Measurements from ENCODE around the gene PHKB. TPM values are rescaled to one million over a fixed set of nuclear protein-coding genes. Genes with fewer than 3 reads are reported as not detected.
A peak's percentile ranks its signal among the peaks of the same experiment; 100 is the strongest.

Gene PHKB
- polyA plus RNA-seq, 3 donors, result 49.8 to 53.1 (median 50.8) TPM

DNA sequence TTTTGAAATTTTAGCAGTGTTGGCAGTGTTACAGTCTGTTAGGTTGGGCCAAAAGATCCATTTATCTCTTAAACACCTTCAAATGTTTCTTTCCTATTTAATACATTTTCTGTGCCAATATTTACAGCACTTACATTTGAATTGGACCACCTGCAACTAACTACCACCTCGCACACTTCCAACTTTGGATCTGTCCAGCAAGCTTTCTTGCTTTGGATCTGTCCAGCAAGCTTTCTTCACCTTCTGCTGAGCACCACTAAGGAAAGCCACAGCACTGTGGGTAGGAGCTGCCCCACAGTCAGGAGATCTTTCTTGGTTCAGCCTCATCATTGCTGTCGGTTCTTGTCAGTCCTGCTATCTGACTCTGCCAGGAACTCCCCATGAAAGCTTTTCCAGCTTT, 129.3 kb downstream of the PHKB start:
- TF ChIP-seq, protein P1, sequence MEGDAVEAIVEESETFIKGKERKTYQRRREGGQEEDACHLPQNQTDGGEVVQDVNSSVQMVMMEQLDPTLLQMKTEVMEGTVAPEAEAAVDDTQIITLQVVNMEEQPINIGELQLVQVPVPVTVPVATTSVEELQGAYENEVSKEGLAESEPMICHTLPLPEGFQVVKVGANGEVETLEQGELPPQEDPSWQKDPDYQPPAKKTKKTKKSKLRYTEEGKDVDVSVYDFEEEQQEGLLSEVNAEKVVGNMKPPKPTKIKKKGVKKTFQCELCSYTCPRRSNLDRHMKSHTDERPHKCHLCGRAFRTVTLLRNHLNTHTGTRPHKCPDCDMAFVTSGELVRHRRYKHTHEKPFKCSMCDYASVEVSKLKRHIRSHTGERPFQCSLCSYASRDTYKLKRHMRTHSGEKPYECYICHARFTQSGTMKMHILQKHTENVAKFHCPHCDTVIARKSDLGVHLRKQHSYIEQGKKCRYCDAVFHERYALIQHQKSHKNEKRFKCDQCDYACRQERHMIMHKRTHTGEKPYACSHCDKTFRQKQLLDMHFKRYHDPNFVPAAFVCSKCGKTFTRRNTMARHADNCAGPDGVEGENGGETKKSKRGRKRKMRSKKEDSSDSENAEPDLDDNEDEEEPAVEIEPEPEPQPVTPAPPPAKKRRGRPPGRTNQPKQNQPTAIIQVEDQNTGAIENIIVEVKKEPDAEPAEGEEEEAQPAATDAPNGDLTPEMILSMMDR (IDR thresholded peaks at IDR 0.05), result no peak
- H3K79me2 ChIP-seq (ENCODE audit: insufficient read depth, low read length), result no peaks in the 10 kb centered on the region

DNA sequence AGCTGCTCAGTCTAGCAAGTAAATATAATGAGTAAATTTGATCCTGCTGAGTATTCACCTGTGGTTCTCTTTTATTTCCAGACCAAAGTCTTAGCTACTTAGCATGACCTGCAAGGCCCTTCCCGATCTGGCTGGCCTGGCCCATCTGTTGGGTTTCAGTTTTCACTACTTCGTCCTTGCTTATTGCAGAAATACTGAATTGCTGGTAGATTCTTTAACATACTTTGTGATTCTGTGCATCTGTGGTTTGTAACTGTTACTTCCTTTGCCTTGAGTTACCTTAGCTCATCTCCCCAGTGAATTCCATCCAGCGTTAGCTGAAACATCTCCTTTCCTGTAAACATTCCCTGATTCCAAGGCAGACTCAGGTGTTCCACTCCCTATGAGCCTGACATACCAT, 131.1 kb downstream of the PHKB start:
- intact Hi-C loops (cut with micrococcal nuclease), result no loop called here
- TF ChIP-seq, protein P1 (IDR thresholded peaks at IDR 0.05), result no peak
- H2AFZ ChIP-seq (ENCODE audit: insufficient read depth, low read depth, low read length, poor library complexity, severe bottlenecking), result no peak overlapping the region
- no peak overlapping the region for H3K4me2 ChIP-seq (replicated peaks; ENCODE audit: extremely low read depth, low read length, poor library complexity, severe bottlenecking)
- no peaks in the 10 kb centered on the region for H3K27me3 Mint-ChIP-seq (ENCODE audit: low read depth in 3 of 3)
- peaks cover 61 to 78% of the 10 kb centered on the region in 2 donors for H3K36me3 ChIP-seq (replicated peaks in 1 of 2; ENCODE audit: control insufficient read depth in 1 of 2, insufficient read depth in 2 of 2, low read length in 2 of 2)
- no peak overlapping the region for H3K4me3 Mint-ChIP-seq
- H3K9me3 Mint-ChIP-seq, result peaks cover 0 to 3% (median 0%) of the 10 kb centered on the region in 7 donors
- no peak for DNase-seq
- H3K79me2 ChIP-seq (ENCODE audit: insufficient read depth, low read length), result no peaks in the 10 kb centered on the region
- no peaks in the 10 kb centered on the region for H3K9me3 ChIP-seq (replicated peaks in 1 of 2; ENCODE audit: control insufficient read depth in 1 of 2, insufficient read depth in 1 of 2, low read length in 2 of 2)
- WGBS (ENCODE audit: insufficient coverage), result no CpG with 5 or more reads among the region's 3 CpGs
- no peaks in the 10 kb centered on the region for H3K4me1 ChIP-seq (ENCODE audit: control insufficient read depth in 1 of 2, insufficient read depth in 2 of 2, low read length in 2 of 2)
- H3K36me3 Mint-ChIP-seq, result peaks cover 57 to 64% of the 10 kb centered on the region in 2 donors
- H3K9ac ChIP-seq (ENCODE audit: insufficient read depth, low read length, poor library complexity, severe bottlenecking), result no peak overlapping the region
- H3K27me3 ChIP-seq (ENCODE audit: control insufficient read depth in 2 of 2, insufficient read depth in 2 of 2, low read length in 2 of 2), result no peaks in the 10 kb centered on the region
- H3K4me3 ChIP-seq (replicated peaks in 1 of 3; ENCODE audit: low read depth in 2 of 3, low read length in 3 of 3), result no peak overlapping the region
- H3K27ac Mint-ChIP-seq, result peak overlapping the region in 1 of 7 donors; percentile 71
- no peaks in the 10 kb centered on the region for H3K4me1 Mint-ChIP-seq
- no peaks in the 10 kb centered on the region for H4K20me1 ChIP-seq (ENCODE audit: insufficient read depth, low read length)
- H3K27ac ChIP-seq (ENCODE audit: low read depth in 1 of 2, low read length in 2 of 2), result peak overlapping the region in 1 of 2 donors; percentile 21

More for the DNA sequence above, 129.3 kb downstream of the PHKB start:
- Histone ChIP-seq H3K27ac (ENCODE audit: low read depth in 1 of 2, low read length in 2 of 2) (no peak overlapping the region), H3K4me3 (replicated peaks in 1 of 3; ENCODE audit: low read depth in 2 of 3, low read length in 3 of 3) (no peak overlapping the region), H4K20me1 (ENCODE audit: insufficient read depth, low read length) (no peaks in the 10 kb centered on the region), H3K27me3 (ENCODE audit: control insufficient read depth in 2 of 2, insufficient read depth in 2 of 2, low read length in 2 of 2) (no peaks in the 10 kb centered on the region), H3K36me3 (replicated peaks in 1 of 2; ENCODE audit: control insufficient read depth in 1 of 2, insufficient read depth in 2 of 2, low read length in 2 of 2) (peaks cover 61 to 63% of the 10 kb centered on the region in 2 donors), H3K9me3 (replicated peaks in 1 of 2; ENCODE audit: control insufficient read depth in 1 of 2, insufficient read depth in 1 of 2, low read length in 2 of 2) (no peaks in the 10 kb centered on the region), H3K4me2 (replicated peaks; ENCODE audit: extremely low read depth, low read length, poor library complexity, severe bottlenecking) (no peak overlapping the region), H3K9ac (ENCODE audit: insufficient read depth, low read length, poor library complexity, severe bottlenecking) (no peak overlapping the region), H2AFZ (ENCODE audit: insufficient read depth, low read depth, low read length, poor library complexity, severe bottlenecking) (no peak overlapping the region), H3K4me1 (ENCODE audit: control insufficient read depth in 1 of 2, insufficient read depth in 2 of 2, low read length in 2 of 2) (no peaks in the 10 kb centered on the region)
- no peaks in the 10 kb centered on the region for H3K4me1 Mint-ChIP-seq
- 100% methylated on average over 2 of the region's 2 CpGs for WGBS (ENCODE audit: insufficient coverage)
- no peak overlapping the region for H3K4me3 Mint-ChIP-seq
- H3K27me3 Mint-ChIP-seq (ENCODE audit: low read depth in 3 of 3), result no peaks in the 10 kb centered on the region
- peak overlapping the region in 2 of 7 donors; percentile 13 to 37 for H3K27ac Mint-ChIP-seq
- DNase-seq, result no peak
- H3K36me3 Mint-ChIP-seq, result peaks cover 47 to 55% of the 10 kb centered on the region in 2 donors
- peaks cover 0 to 3% (median 0%) of the 10 kb centered on the region in 7 donors for H3K9me3 Mint-ChIP-seq
- intact Hi-C loops (cut with micrococcal nuclease), result no loop called here

All from CD14-positive monocyte (primary cell).